ENCODE results near the gene LCE1F. TPM values are rescaled to one million over a fixed set of nuclear protein-coding genes. Genes with fewer than 3 reads are reported as not detected.

The LCE1F gene
- total RNA-seq, 3 donors from 2014 or later (not counting 1 experiment from before 2014, with no cell fraction given) = not detected

- no peaks in the 10 kb centered on the region for H3K4me1 ChIP-seq (ENCODE audit: control insufficient read depth, insufficient read depth, low read length)
- Mint-ChIP-seq H3K9me3 (no peaks in the 10 kb centered on the region), H3K4me1 (no peaks in the 10 kb centered on the region), H3K27me3 (ENCODE audit: low read depth in 2 of 2) (peaks cover 13 to 30% of the 10 kb centered on the region in 2 donors), H3K27ac (no peak overlapping the region), H3K36me3 (no peaks in the 10 kb centered on the region), H3K4me3 (no peak overlapping the region)
- TF ChIP-seq, protein P1, sequence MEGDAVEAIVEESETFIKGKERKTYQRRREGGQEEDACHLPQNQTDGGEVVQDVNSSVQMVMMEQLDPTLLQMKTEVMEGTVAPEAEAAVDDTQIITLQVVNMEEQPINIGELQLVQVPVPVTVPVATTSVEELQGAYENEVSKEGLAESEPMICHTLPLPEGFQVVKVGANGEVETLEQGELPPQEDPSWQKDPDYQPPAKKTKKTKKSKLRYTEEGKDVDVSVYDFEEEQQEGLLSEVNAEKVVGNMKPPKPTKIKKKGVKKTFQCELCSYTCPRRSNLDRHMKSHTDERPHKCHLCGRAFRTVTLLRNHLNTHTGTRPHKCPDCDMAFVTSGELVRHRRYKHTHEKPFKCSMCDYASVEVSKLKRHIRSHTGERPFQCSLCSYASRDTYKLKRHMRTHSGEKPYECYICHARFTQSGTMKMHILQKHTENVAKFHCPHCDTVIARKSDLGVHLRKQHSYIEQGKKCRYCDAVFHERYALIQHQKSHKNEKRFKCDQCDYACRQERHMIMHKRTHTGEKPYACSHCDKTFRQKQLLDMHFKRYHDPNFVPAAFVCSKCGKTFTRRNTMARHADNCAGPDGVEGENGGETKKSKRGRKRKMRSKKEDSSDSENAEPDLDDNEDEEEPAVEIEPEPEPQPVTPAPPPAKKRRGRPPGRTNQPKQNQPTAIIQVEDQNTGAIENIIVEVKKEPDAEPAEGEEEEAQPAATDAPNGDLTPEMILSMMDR (IDR thresholded peaks at IDR 0.05) = no peak
- H3K27me3 ChIP-seq (ENCODE audit: control insufficient read depth, insufficient read depth, low read length) = peaks cover 2% of the 10 kb centered on the region
- WGBS (ENCODE audit: insufficient coverage) = 91% methylated on average over 3 of the region's 4 CpGs
- no peak for DNase-seq
- no peak overlapping the region for H3K4me3 ChIP-seq (ENCODE audit: low read length)
- no peaks in the 10 kb centered on the region for H3K36me3 ChIP-seq (ENCODE audit: control insufficient read depth, insufficient read depth, low read length)
- H3K9me3 ChIP-seq (ENCODE audit: control insufficient read depth, insufficient read depth, low read length) = no peaks in the 10 kb centered on the region
- intact Hi-C loops (cut with micrococcal nuclease) = no loop called here
- no peak overlapping the region for H3K27ac ChIP-seq (ENCODE audit: low read length)
- ATAC-seq = no peak
Observed at GRCh38 chr1:152758636-152759035, 16.3 kb upstream of the LCE1F start.

GRCh38 chr1:152759453-152760173 lies 15.3 kb upstream of the LCE1F start:
- no peak overlapping the region for H3K4me3 ChIP-seq (ENCODE audit: low read length)
- TF ChIP-seq, protein P1 (IDR thresholded peaks at IDR 0.05) = no peak
- no peaks in the 10 kb centered on the region for H3K36me3 Mint-ChIP-seq
- no peaks in the 10 kb centered on the region for H3K9me3 ChIP-seq (ENCODE audit: control insufficient read depth, insufficient read depth, low read length)
- DNase-seq = no peak
- H3K4me1 Mint-ChIP-seq = no peaks in the 10 kb centered on the region
- no peak overlapping the region for H3K4me3 Mint-ChIP-seq
- WGBS (ENCODE audit: insufficient coverage) = 79% methylated on average over 8 of the region's 8 CpGs
- no peak overlapping the region for H3K27ac Mint-ChIP-seq
- peak in 1 of 3 donors; percentile 14 for ATAC-seq
- H3K27me3 Mint-ChIP-seq (ENCODE audit: low read depth in 2 of 2) = peaks cover 13 to 26% of the 10 kb centered on the region in 2 donors
- intact Hi-C loops (cut with micrococcal nuclease) = no loop called here
- no peak overlapping the region for H3K27ac ChIP-seq (ENCODE audit: low read length)
- no peaks in the 10 kb centered on the region for H3K4me1 ChIP-seq (ENCODE audit: control insufficient read depth, insufficient read depth, low read length)
- H3K27me3 ChIP-seq (ENCODE audit: control insufficient read depth, insufficient read depth, low read length) = peaks cover 2% of the 10 kb centered on the region
- no peaks in the 10 kb centered on the region for H3K36me3 ChIP-seq (ENCODE audit: control insufficient read depth, insufficient read depth, low read length)
- no peaks in the 10 kb centered on the region for H3K9me3 Mint-ChIP-seq

- WGBS (ENCODE audit: insufficient coverage) = 90% methylated on average over 31 of the region's 31 CpGs
- peaks cover 15 to 21% of the 10 kb centered on the region in 2 donors for H3K27me3 Mint-ChIP-seq (ENCODE audit: low read depth in 2 of 2)
- H3K27ac Mint-ChIP-seq = no peak overlapping the region
Observed at GRCh38 chr1:152760551-152761190, 14.3 kb upstream of the LCE1F start.

More at GRCh38 chr1:152760551-152761190, 14.3 kb upstream of the LCE1F start:
- DNase-seq (no peak), ATAC-seq (no peak)
- Mint-ChIP-seq H3K4me3 (no peak overlapping the region), H3K36me3 (no peaks in the 10 kb centered on the region), H3K9me3 (no peaks in the 10 kb centered on the region), H3K4me1 (no peaks in the 10 kb centered on the region)
- Histone ChIP-seq H3K4me3 (ENCODE audit: low read length) (no peak overlapping the region), H3K27ac (ENCODE audit: low read length) (no peak overlapping the region), H3K27me3 (ENCODE audit: control insufficient read depth, insufficient read depth, low read length) (peaks cover 2% of the 10 kb centered on the region), H3K4me1 (ENCODE audit: control insufficient read depth, insufficient read depth, low read length) (no peaks in the 10 kb centered on the region), H3K36me3 (ENCODE audit: control insufficient read depth, insufficient read depth, low read length) (no peaks in the 10 kb centered on the region), H3K9me3 (ENCODE audit: control insufficient read depth, insufficient read depth, low read length) (no peaks in the 10 kb centered on the region)
- intact Hi-C loops (cut with micrococcal nuclease) = no loop called here
- TF ChIP-seq, protein P1 (IDR thresholded peaks at IDR 0.05) = no peak

Measured in natural killer cell (primary cell).